PC-3 (cell line): ENCODE results near the gene XPC.

Source experiments
- EZH2 ChIP-seq: fragments of 300-600 bp; sonication (generic); IDR thresholded peaks from one replicate; pipeline ENCODE4 v1.6.1; 2017; ENCODE audit warnings: antibody characterized with exemption, mild to moderate bottlenecking, low read length; ENCODE audit not compliant: unreplicated experiment
- EZH2phosphoT487 ChIP-seq: fragments of 300-600 bp; sonication (generic); IDR thresholded peaks from 2 replicates; pipeline ENCODE4 v1.6.1; 2018; ENCODE audit warnings: mild to moderate bottlenecking, antibody characterized with exemption, low read length, borderline replicate concordance
- TF ChIP-seq, protein P1 (sequence below): fragments of 300-600 bp; sonication (generic); conservative IDR thresholded peaks from 2 replicates; pipeline ENCODE4 v1.5.1; 2017; ENCODE audit warnings: antibody characterized with exemption, low read depth, mild to moderate bottlenecking, low read length

- TF ChIP-seq, protein P1, sequence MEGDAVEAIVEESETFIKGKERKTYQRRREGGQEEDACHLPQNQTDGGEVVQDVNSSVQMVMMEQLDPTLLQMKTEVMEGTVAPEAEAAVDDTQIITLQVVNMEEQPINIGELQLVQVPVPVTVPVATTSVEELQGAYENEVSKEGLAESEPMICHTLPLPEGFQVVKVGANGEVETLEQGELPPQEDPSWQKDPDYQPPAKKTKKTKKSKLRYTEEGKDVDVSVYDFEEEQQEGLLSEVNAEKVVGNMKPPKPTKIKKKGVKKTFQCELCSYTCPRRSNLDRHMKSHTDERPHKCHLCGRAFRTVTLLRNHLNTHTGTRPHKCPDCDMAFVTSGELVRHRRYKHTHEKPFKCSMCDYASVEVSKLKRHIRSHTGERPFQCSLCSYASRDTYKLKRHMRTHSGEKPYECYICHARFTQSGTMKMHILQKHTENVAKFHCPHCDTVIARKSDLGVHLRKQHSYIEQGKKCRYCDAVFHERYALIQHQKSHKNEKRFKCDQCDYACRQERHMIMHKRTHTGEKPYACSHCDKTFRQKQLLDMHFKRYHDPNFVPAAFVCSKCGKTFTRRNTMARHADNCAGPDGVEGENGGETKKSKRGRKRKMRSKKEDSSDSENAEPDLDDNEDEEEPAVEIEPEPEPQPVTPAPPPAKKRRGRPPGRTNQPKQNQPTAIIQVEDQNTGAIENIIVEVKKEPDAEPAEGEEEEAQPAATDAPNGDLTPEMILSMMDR: no peak
- TF ChIP-seq EZH2 (no peak), EZH2phosphoT487 (no peak)
Measured at GRCh38 chr3:14097616-14098391, 80.6 kb downstream of the XPC start.
